COLO668 (cell line): ENCODE measurements around the gene C3orf33.
"Not testable (repeated sequence)": the region's sequence is repeated elsewhere in the genome, so short reads cannot be mapped to it uniquely, and the experiment has no call there.

Experiments used
- DNase-seq: peaks from one replicate; lab custom pipeline; 2025; ENCODE audit not compliant: unreplicated experiment; lab: John Stamatoyannopoulos, UW

Gene C3orf33, protein sequence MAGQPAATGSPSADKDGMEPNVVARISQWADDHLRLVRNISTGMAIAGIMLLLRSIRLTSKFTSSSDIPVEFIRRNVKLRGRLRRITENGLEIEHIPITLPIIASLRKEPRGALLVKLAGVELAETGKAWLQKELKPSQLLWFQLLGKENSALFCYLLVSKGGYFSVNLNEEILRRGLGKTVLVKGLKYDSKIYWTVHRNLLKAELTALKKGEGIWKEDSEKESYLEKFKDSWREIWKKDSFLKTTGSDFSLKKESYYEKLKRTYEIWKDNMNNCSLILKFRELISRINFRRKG

GRCh38 chr3:155805802-155806618 is at the start of gene C3orf33:
C3orf33 (minus strand) TSS chr3:155806278; CDS start chr3:155806252, 26 bp downstream.
- DNase-seq: peak; percentile 73

DNA sequence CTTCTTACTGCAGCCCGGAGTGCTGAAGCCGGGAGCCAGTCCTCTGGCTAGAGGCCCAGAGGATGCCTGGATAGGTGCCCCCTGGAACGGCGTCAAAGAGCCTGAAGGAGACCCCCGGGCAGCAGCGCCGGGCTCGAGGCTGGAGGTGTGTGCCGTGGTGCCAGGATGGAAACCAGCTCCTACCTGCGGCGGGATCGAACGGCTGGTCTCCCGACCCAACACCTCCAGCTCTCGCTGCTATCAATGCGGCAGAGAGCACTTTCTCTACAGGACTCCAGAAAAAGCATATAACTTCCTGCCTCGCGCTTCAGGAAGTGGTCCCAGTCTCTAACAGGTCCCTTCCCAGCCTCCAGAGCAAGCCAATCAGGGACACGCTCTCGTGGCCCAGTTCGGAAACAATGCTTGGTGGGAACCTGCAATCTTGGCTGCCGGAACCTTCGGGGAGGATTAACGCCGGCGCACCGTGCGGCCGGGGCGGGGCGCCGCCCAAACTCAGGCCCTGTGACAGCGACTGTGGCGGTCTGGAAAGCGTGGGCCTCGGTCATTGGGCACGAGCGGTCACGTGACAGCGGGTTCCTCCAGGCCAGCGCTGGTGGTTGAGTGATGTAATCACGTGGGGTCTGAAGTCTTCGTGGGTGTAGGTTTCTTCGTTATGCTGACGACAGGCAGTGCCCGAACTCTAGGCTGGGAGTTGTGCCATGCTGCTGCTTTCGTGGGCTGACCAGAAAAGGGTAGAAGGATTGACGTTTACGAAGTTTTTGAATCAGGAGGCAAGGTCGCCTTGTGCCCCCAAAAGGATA is 48.3 kb upstream of the C3orf33 start, which contains the start of gene SLC33A1:
Gene SLC33A1, minus strand, starts transcription at position 287 of the 800 bp plus-strand sequence. CDS start 430 bp downstream, outside the sequence.
- DNase-seq: peak; percentile 94

GRCh38 chr3:155853214-155854140 is 47.4 kb upstream of the C3orf33 start:
- peak; percentile 18 for DNase-seq

- no peak for DNase-seq
Measured at GRCh38 chr3:155852341-155852740, 46.3 kb upstream of the C3orf33 start.

DNA sequence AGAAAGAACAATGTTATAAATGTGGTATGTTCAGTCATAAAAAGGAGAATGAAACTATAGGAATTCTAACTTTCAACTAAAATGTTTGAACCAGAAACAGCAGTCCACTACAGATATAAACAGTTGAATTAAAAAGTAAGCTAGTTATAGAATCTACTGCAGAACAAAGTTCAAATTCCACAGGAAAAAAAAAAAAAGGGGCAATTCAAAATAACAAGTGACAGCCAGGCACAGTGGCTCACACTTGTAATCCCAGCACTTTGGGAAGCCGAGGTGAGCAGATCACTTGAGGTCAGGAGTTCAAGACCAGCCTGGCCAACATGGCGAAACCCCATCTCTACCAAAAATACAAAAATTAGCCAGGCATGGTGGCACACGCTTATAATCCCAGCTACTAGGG is 43.3 kb upstream of the C3orf33 start:
- not testable (repeated sequence) for DNase-seq

- no peak for DNase-seq
Measured at GRCh38 chr3:155847993-155848392, 41.9 kb upstream of the C3orf33 start.

DNA sequence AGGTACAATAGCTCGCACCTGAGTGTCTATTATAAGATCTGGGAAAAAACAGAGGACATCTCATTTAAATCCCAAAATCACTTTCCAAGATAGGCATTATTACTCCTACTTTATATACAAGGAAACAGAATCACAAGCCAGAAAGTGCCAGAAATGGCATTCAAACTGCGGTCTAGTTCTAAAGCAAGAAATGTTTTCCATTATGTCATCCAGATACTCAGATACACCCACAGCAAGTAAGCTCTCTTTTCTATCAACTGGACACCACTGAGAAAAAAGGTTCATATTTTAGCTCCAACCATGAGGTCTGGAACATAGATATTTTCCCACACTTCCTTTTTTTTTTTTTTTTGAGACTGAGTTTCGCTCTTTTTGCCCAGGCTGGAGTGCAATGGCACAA is 40.0 kb upstream of the C3orf33 start:
- no peak for DNase-seq

- DNase-seq: no peak
Measured at GRCh38 chr3:155843569-155843968, 37.5 kb upstream of the C3orf33 start.

- DNase-seq: no peak
Measured at GRCh38 chr3:155835341-155836071, 29.4 kb upstream of the C3orf33 start.

DNA sequence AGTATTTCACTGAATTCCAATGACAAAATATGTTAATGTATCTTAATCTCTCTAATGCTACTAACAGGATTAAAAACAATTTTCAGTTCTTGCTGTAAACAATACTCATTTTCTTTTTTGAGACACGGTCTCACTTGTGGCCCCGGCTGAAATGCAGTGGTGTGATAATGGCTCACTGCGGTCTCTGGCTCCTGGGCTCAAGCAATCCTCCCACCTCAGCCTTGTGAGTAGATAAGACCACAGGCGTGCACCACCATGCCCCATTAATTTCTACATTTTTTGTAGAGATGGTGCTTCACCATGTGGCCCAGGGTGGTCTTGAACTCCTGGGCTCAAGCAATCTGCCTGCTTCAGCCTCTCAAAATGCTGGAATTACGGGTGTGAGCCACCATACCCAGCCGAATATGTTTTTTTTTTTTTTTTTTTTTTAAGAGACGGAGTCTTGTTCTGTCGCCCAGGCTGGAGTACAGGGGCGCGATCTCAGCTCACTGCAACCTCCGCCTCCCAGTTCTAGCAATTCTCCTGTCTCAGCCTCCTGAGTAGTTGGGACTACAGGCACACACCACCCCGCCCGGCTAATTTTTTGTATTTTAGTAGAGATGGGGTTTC is 22.5 kb upstream of the C3orf33 start:
- not testable (repeated sequence) for DNase-seq

- no peak for DNase-seq
Measured at GRCh38 chr3:155815030-155815545, 9.0 kb upstream of the C3orf33 start.

GRCh38 chr3:155813224-155813623 is 7.1 kb upstream of the C3orf33 start:
- not testable (repeated sequence) for DNase-seq

DNA sequence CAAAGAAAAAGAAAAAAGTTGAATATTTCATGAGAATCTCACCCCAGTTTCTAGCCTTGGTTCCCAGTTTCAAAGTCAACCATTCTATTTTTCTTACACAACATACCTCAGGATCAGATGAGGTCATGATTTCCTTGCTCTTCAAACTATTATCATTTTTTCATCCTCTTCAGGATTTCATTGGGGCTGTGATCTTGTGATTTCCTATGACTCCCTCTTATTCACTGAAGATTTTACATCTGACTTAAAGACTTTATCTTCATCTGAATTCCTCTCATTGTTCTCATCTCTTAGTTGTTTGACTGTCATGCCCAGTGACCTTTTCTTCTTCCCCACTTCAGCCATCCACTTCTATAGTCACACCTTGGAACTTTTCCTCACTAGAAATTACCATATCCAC is 3.1 kb upstream of the C3orf33 start:
- no peak for DNase-seq

GRCh38 chr3:155807823-155808222 is 1.7 kb upstream of the C3orf33 start:
- no peak for DNase-seq

GRCh38 chr3:155805204-155805801 is 775 bp downstream of the C3orf33 start:
- no peak for DNase-seq

DNA sequence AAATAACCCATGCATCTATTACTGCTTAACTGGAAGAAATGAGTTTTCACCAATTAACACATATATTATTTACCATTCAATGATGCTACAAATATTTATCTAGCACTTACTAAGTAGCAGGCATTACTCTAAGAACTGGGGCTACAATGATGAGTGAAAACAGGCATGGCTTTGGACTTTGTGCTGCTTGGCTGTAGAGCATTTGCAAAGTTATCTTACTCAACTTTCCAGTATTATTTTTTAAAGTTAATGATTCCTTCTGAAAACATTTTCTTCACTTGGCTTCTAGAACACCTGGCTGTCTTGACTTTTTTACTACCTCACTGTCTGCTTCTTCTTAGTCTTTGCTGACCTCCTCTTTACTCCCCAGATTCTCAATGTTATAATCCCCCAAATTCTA is 1.8 kb downstream of the C3orf33 start:
- DNase-seq: no peak

DNA sequence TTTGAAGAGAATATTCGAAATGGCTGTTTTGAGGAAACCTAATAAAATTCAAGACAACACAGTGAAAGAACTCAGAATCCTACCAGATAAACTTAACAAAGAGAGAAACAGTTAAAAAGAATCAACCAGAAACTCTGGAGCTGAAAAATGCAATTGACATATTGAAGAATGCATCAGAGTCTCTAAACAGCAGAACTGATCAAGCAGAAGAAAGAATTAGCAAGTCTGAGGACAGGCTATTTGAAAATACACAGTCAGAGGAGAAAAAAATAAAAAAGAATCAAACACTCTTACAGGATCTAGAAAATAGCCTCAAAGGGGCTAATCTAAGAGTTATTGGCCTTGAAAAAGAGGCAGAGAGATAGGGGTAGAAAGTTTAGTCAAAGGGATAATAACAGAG is 13.5 kb downstream of the C3orf33 start:
- DNase-seq: no peak

GRCh38 chr3:155791190-155791589 is 14.9 kb downstream of the C3orf33 start:
- DNase-seq: no peak
